GM18909 (cell line): ENCODE data around the gene TDRD6.
A peak's percentile ranks its signal among the peaks of the same experiment; 100 is the strongest.
"Not testable (repeated sequence)": the region's sequence is repeated elsewhere in the genome, so short reads cannot be mapped to it uniquely, and the experiment has no call there.

ENCODE experiments used
- ATAC-seq: cut with Tn5 transposase; IDR thresholded peaks from one replicate; pipeline ENCODE4 v1.9.1; 2021; ENCODE audit warnings: mild to moderate bottlenecking; ENCODE audit not compliant: unreplicated experiment, poor library complexity

The TDRD6 gene, protein sequence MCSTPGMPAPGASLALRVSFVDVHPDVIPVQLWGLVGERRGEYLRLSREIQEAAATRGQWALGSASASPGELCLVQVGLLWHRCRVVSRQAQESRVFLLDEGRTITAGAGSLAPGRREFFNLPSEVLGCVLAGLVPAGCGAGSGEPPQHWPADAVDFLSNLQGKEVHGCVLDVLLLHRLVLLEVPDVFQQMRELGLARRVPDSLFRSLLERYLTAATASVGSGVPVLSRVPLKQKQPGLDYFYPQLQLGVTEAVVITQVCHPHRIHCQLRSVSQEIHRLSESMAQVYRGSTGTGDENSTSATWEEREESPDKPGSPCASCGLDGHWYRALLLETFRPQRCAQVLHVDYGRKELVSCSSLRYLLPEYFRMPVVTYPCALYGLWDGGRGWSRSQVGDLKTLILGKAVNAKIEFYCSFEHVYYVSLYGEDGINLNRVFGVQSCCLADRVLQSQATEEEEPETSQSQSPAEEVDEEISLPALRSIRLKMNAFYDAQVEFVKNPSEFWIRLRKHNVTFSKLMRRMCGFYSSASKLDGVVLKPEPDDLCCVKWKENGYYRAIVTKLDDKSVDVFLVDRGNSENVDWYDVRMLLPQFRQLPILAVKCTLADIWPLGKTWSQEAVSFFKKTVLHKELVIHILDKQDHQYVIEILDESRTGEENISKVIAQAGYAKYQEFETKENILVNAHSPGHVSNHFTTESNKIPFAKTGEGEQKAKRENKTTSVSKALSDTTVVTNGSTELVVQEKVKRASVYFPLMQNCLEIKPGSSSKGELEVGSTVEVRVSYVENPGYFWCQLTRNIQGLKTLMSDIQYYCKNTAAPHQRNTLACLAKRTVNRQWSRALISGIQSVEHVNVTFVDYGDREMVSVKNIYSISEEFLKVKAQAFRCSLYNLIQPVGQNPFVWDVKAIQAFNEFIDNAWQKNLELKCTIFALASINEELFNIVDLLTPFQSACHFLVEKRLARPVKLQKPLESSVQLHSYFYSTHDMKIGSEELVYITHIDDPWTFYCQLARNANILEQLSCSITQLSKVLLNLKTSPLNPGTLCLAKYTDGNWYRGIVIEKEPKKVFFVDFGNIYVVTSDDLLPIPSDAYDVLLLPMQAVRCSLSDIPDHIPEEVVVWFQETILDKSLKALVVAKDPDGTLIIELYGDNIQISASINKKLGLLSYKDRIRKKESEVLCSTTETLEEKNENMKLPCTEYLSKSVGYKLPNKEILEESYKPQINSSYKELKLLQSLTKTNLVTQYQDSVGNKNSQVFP (N-terminal part only)

DNA sequence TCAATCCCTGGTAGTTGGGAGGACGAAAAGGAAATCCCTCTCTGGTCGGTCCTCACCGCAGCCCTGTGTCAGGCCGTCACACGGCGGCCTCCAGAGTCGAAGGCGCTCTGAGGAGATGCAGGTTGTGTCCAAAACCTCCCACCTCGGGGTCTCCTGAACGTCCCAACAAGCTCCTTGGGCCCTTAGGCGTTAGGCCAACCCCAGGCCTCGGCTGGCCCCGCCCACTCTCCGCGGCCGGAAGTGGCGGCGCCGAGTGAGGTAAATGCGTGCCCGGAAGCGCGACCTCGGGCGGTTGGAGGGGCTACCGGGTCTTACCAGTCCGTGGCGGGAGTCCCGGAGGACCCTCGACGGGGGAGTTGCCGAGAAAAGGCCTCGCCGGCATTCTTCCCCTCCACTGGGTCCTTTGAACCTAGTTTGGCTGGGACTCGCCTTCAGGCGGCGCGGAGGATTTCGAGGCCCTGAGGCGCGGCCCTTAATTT lies at the start of gene TDRD6:
Gene TDRD6 (plus strand): TSS at position 267 of the 479 bp plus-strand sequence. CDS start 244 bp downstream, outside the sequence.
- no peak for ATAC-seq

DNA sequence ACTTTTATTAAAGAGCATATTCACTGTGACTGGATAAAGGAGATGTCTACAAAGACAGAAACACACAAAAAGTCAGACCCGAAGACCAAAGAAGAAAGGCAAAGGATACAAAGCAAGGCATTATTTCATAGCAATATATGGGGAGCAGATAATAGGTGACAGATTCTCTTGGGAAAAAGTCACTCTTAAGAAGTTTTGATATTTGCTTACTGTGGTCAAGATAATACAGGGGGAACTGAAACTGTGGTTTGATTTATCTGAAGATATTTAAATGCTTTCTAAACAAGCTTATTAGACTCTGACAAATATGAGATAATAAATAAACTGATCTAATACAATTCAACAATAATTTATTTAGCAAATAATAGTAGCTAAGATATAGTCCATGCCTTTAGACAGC lies 49.8 kb upstream of the TDRD6 start:
- no peak for ATAC-seq

DNA sequence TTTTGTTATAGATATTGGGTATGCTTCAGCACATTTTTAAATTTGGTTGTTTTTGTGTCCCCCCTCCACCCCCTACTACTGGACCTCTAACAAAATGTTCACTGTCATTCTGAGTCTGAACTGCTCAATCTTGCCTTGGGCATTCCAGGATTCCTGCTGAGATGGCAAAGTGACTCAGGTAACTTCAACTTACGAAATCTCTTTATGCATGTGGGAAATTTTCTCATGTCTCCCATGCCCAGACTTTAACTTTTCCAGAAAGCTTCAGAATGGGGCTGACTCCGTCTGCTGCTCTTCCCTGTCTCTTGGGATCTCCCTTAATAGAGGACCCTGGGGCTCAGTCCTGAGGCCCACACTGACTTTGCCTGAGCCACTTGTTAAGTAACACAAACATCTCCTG lies 49.0 kb upstream of the TDRD6 start:
- ATAC-seq, result no peak

DNA sequence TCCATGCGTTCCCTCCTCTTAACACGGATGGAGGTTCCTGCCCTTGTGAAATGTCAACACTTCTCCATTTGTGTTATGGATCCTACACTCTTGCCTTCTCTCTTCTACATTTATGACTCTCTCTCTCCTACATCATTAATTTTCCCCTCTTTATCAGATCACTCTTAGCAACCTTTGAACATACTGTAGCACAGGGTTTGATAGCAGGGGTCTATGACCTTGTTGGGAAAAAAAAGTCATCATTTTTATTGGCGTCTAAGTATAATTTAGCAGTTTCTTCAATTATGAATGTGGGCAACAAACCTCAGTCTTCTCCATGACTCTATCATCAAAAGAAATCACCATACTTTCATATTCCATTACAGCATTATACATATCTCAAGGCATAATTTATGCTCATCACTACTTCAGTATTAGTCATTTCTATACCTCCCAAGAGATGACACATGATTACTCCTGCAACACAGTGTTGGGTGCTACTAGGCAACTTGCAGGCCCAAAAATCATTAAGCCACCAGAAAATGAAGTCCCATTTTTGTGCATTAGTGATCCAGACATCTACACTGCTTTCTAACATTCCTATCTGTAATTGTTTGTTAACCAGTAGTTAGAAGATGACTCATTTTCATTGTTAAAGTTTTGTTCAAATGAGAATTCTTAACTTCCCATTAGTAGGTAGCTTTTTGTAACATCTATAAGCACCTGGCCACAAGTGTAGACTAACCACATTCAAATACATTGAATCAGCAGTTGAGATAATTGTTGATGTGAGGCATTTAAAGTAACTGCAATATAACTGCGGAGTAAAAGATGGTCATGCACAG lies 44.5 kb upstream of the TDRD6 start:
- no peak for ATAC-seq

DNA sequence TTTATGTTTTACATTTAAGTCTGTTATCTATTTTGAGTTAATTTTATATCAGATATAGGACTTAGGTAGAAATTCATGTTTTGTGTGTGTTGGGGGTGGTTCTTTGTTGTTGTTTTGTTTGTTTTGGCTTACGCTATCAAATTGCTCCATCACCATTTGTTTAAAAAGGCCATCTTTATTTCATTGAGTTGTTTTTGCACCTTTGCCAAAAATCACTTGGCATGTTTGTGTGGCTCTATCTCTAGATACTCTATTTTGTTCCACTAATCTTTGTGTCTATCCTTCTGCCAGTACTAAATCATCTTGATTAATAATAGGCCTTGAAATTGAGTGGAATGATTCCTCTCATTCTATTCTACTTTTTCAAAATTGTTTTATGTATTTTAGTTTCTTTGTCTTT lies 42.4 kb upstream of the TDRD6 start:
- ATAC-seq, result no peak

DNA sequence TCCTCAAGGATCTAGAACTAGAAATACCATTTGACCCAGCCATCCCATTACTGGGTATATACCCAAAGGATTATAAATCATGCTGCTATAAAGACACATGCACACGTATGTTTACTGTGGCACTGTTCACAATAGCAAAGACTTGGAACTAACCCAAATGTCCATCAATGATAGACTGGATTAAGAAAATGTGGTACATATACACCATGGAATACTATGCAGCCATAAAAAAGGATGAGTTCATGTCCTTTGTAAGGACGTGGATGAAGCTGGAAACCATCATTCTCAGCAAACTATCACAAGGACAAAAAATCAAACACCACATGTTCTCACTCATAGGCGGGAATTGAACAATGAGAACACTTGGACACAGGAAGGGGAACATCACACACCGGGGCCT lies 39.6 kb upstream of the TDRD6 start:
- ATAC-seq, result not testable (repeated sequence)

DNA sequence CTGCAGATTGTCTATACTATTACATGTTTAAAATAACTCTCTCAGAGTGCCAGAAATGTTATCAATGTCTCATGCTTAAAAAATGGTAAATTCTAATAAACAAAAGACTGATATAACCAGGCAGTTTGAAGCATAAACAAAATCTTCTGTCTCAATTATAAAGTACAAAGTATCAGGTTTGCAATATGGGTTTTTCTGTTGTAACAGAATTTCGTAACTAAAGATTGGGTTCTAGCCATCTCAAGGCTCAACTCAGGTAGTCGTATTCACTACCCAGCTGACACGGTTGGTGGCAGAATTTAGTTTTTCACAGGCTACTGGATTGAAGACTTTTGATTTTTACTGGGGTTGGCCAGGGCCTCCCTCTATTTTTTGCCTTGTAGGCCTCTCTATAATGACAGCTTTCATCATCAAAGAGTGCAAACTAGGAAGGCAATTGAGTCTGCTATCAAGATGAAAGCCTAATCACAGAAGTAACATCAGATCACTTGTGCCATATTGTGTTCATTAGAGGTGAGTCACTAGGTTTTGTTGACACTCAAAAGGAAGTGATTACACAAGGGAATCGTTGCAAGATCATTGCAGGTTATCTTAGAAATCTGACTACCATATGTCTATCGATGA lies 38.7 kb upstream of the TDRD6 start:
- ATAC-seq, result no peak

DNA sequence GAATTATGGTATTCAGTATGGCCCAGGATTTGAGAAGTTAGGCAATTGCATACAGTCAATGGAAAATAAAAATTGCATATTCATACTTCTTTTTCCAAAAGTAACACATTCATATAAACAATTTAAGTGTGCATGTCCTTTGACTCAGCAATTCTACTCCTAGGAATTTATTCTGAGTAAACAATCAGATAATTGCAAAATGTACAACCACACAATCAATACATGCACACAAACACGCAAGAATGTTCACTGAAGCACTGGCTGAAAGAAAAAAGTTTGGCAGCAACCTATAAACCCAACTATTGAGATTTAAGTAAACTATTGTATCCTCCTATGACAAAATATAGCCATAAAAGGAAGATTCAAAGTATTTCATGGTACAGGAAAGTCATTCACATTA lies 36.7 kb upstream of the TDRD6 start:
- no peak for ATAC-seq

DNA sequence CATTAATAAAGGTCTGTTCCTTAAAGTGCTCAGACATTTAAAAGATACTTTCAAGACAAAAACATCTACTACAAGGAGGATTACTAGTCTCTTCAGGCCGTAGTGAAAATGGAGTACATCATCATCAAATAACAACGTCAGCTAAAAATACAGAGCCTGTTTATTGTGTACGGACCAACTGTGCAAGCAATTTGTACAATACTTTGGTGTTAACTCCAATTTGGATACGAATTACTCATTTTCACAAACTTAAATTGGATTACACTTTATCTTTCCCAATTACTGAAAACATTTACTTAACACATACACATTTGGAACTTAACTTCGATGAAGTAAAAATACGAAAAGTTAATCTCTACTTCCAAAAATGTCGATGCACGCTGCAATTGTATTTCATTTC lies 35.9 kb upstream of the TDRD6 start:
- no peak for ATAC-seq

DNA sequence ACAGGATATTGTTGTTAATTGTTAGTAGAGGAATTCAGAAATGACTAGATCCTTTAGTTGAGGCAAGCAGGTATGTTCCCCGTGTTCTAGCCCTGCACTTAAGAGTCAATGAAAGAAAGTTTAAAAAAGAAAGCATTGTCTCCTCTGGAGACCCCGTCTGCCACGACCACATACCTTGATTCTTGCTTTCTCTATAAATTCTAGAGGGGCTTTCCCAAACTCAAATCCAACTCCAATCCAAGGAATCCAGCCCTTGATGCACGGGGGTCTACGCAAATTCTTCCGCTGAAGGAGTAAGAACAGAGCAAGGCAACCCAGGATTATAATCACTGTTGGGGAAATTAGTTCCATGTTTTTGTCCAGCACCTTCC lies 35.5 kb upstream of the TDRD6 start:
- ATAC-seq, result no peak

DNA sequence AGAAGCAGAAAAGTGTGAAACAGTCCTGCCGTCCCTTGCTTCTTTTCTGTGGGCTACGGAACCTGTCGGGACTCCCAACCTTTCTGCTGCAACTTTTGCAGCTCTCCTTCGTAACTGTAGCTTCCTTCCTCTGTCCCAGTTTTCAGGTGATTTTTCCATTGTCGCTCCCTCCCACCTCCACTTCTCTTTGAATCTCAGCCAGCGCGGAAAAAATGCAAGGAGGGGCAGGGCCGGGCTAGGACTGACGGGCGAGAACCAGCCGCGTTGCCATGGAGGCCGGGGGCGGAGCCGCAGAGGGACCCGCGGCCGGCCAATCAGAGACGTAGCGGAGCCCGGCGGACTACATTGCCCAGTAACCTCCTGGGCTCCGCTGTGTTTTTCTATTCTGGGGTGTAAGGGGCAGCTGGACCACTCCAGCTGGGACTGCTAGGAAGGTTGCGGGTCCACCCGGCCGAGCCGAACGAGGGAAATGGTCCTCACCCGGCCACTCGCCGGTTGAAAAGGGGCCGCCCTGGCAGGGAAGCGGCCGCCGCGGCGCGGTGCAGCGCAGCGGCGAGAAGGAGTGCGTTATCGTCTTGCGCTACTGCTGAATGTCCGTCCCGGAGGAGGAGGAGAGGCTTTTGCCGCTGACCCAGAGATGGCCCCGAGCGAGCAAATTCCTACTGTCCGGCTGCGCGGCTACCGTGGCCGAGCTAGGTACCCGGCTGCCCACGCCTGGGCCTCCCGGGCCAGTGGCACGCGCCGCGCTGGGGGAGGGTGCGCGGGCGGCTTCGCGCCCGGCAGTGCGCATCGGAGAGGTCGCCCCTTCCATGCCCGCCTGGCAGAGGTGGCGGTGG lies 34.9 kb upstream of the TDRD6 start, which contains the start of the genes CYP39A1 and SLC25A27:
Gene CYP39A1 (minus strand): TSS at position 216 of the 836 bp plus-strand sequence. CDS start 236 bp downstream, outside the sequence.
Gene SLC25A27 (plus strand): TSS at position 373 of the 836 bp plus-strand sequence. CDS start 218 bp downstream, at position 591.
- peak; percentile 100 for ATAC-seq

DNA sequence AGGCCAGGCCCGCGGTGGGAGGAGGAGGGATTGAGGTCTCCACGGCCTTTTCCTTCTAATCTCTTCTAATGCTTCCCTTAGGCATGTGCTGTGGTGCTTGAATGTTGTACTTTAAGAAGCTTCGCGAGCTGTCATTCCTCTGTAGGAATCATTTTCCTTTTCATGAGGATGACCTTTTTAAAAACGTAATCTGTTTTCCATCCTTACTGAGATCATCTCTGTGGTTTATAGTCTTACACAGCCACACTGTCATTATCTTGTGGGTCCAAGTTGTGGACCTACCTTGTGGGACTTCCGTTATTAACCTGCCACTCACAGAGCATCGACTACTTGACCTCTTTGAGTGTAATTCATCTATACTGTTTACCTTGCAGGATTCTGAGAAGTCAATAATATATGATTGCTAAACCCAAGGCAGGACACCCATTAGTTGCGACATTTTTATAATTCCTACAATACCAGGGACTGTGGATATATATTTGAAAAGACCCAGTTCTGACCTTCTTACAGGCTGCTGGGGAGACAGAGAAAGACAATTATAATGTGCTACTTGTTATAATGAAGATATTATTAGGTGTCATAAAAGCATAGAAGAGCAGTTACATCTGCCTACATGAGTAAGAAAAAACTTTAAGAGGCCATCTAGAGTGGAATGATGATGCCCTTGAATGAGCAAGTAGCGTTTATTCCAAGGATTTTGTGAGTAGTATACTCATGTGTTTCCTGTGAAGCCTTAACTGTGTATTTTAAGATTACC lies 34.1 kb upstream of the TDRD6 start:
- ATAC-seq, result no peak

DNA sequence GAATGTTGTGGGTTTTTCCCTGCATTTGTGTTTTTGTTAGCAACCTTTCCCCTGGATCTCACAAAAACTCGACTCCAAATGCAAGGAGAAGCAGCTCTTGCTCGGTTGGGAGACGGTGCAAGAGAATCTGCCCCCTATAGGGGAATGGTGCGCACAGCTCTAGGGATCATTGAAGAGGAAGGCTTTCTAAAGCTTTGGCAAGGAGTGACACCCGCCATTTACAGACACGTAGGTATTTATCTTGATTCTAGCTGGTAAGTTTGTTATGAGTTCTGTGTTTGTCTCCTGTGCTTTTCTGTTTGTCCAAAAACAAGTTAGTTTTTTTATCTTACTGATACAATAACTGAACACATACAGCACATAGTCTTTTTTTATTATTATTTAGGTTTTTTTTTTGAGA lies 31.9 kb upstream of the TDRD6 start:
- ATAC-seq, result no peak

DNA sequence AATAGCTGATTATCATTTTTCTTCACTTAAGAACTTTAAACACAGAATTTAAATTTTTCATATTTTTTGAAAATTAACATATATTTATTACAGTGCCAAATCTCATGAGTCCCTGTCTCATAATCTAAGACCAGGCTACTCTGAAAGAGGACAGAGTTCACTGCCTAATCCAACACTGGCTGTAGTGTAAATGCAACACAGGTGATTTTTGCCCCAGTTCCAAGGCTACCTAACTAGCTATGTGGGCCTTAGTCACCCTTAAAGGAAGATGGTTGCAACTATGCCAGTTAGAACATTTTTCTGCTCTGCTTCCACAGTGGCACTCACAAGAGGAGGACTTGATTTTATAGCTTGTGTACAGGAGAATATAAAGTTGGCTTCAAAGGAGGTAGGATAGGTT lies 30.0 kb upstream of the TDRD6 start:
- no peak for ATAC-seq

DNA sequence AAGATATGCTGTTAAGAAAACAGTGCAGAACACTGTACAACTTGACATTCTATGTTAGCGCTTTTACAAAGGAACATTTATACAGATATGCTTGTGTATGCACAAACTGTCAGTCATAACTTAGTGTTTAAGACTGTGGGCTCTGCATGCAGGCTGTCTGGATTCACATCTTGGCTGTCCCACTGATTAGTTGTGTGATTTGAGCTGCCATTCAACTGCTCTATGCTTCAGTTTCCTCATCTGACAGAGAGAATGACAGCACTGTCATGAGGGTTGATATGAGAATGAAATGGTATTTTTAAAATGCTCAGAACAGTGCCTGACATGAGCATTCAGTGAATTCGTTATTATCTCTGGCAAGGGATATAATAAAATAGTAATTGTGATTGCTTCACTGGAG lies 26.2 kb upstream of the TDRD6 start:
- ATAC-seq, result no peak

DNA sequence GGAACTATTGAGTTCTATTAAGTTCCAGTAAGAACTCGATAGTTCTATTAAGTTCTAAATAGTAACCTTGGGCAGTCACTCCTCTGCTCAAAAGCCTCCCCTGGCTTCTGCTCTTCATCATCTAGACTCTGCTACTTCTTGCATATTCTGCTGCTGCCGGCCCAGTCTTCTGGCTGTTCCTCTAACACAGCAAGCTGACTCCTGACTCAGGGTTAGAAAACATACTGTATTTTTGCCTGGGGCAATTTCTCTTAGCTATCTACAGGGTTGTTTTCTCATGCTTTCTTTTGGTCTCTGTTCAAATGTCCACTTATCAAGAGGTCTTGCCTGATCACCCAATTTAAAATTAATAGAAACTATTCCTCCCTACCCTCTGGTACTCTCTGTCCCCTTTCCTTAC lies 20.3 kb upstream of the TDRD6 start:
- no peak for ATAC-seq

DNA sequence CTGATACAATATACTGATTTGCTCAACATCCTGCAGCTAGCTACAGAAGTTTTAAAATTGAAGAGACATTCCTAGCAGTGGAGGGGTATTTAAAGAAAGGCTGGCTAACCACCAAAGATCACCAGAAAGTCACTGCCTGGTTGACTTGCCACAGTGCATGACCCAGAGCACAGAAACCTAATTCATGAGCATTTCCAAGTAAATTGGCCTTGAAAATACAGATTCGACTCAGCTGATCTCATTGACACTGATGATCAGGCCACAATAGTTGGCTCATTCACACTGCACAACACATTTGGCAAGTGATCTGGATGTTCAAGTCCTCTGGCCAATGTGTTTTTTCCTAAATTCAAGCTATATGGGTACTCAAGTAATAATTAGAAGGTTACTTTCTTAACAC lies 13.3 kb upstream of the TDRD6 start:
- ATAC-seq, result no peak
